Hepatocyte (in vitro differentiated cells): ENCODE data around the gene SLC22A13.

Experiments used
- CTCF ChIP-seq: fragments of 200-600 bp; sonication (generic); IDR thresholded peaks from 2 replicates; pipeline ENCODE4 v1.5.1; 2016; ENCODE audit warnings: antibody characterized with exemption, mild to moderate bottlenecking; ENCODE audit not compliant: poor library complexity
- EZH2 ChIP-seq: fragments of 200-600 bp; sonication (generic); IDR thresholded peaks from 2 replicates; pipeline ENCODE4 v1.6.1; 2016; ENCODE audit warnings: antibody characterized with exemption, mild to moderate bottlenecking, borderline replicate concordance
- EZH2phosphoT487 ChIP-seq: fragments of 200-600 bp; sonication (generic); IDR thresholded peaks from one replicate; pipeline ENCODE4 v1.6.1; 2018; ENCODE audit warnings: antibody characterized with exemption, mild to moderate bottlenecking, low read depth, moderate library complexity; ENCODE audit not compliant: unreplicated experiment, severe bottlenecking

DNA sequence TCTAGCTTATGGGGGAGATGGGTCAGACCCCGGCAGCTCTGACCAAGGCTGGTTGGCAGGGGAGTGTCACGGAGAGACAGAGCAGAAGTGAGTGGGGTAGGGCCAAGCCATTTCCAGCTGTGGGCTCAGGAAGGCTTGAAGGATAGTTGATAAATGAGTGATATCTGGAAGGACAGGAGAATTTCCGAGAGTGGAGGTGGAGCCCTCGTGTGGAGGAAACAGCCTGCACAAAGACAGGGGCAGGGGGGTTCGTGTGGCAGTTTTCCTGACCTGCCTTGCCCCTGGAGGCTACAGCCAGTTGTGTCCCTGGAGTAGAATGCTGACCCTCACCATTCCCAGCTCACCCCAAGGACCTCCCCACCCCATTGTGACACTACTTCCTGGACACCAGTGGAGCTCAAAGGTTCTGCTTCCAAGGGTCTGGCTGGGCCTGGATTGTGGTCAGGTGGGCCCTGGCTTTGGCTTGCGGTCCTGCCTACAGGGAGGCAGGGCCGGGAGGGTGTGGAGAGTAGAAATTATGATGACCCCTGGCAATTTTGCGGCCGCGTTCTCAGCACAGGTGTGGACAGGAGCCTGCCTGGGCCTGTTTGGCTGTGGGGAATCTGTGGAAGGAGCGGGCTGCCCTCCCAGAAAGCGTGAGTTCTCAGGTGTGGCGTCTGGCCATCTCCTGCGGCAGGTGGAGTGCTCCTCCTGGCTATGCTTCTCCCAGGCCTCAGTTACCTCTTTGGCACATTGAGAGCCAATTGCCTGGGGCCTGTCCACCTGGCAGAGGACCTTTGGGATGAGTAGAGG, 16.5 kb downstream of the SLC22A13 start, which contains the start of gene SLC22A14:
- no peak for TF ChIP-seq CTCF
- no peak for TF ChIP-seq EZH2phosphoT487
- TF ChIP-seq EZH2 = no peak
